ENCODE results near the gene IL19. TPM values are rescaled to one million over a fixed set of nuclear protein-coding genes. Genes with fewer than 3 reads are reported as not detected.

The IL19 gene
- total and polyA plus RNA-seq, 4 donors, result not detected

DNA sequence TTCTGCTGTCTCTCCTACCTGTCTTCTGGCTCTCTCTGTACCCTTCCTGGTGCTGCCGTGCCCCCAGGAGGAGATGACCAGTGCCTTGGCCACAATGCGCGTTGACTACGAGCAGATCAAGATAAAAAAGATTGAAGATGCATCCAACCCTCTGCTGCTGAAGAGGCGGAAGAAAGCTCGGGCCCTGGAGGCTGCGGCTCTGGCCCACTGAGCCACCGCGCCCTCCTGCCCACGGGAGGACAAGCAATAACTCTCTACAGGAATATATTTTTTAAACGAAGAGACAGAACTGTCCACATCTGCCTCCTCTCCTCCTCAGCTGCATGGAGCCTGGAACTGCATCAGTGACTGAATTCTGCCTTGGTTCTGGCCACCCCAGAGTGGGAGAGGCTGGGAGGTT, 38.1 kb upstream of the IL19 start:
- H3K9ac ChIP-seq (ENCODE audit: low read depth in 1 of 2, low read length in 2 of 2), result no peak overlapping the region

DNA sequence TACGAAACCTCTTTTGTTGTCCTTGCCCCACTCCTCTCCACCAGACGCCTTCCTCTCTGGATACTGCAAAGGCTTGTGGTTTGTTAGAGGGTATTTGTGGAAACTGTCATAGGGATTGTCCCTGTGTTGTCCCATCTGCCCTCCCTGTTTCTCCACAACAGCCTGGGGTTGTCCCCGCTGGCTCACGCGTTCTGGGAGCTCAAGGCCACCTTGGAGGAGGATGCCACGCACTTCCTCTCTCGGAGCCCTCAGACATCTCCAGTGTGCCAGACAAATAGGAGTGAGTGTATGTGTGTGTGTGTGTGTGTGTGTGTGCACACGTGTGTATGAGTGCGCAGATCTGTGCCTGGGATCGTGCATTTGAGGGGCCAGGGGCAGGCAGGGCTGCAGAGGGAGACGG, 37.6 kb upstream of the IL19 start:
- Histone ChIP-seq H3K27me3 (ENCODE audit: control insufficient read depth in 4 of 4, insufficient read depth in 4 of 4, low read length in 3 of 4) (no peaks in the 10 kb centered on the region), H3K4me1 (ENCODE audit: control insufficient read depth in 4 of 4, insufficient read depth in 4 of 4, low read length in 3 of 4) (peaks cover 0 to 17% (median 5%) of the 10 kb centered on the region in 4 donors), H3K9ac (ENCODE audit: low read depth in 1 of 2, low read length in 2 of 2) (no peak overlapping the region), H3K36me3 (ENCODE audit: control insufficient read depth in 4 of 4, insufficient read depth in 3 of 4, low read depth in 1 of 4, low read length in 3 of 4) (peaks cover 15 to 50% (median 35%) of the 10 kb centered on the region in 4 donors), H3K4me3 (ENCODE audit: low read depth in 1 of 3, low read length in 3 of 3) (no peak overlapping the region), H3K9me3 (ENCODE audit: control insufficient read depth in 4 of 4, low read length in 3 of 4) (no peaks in the 10 kb centered on the region), H3K27ac (ENCODE audit: low read depth in 1 of 2, low read length in 2 of 2) (no peak overlapping the region)
- TF ChIP-seq EGR1 (IDR thresholded peaks at IDR 0.05; ENCODE audit: low read depth in 2 of 2) (no peak), FOXA1 (IDR thresholded peaks at IDR 0.05) (no peak), GABPA (IDR thresholded peaks at IDR 0.05 in 1 of 2, conservative IDR thresholded peaks at IDR 0.05 in 1 of 2) (no peak), JUND (IDR thresholded peaks at IDR 0.05) (no peak), YY1 (IDR thresholded peaks at IDR 0.05) (no peak), SP1 (IDR thresholded peaks at IDR 0.05) (no peak), HNF4G (IDR thresholded peaks at IDR 0.05) (no peak), RXRA (IDR thresholded peaks at IDR 0.05) (no peak), NR2F2 (IDR thresholded peaks at IDR 0.05) (no peak)
- TF ChIP-seq, protein P1, sequence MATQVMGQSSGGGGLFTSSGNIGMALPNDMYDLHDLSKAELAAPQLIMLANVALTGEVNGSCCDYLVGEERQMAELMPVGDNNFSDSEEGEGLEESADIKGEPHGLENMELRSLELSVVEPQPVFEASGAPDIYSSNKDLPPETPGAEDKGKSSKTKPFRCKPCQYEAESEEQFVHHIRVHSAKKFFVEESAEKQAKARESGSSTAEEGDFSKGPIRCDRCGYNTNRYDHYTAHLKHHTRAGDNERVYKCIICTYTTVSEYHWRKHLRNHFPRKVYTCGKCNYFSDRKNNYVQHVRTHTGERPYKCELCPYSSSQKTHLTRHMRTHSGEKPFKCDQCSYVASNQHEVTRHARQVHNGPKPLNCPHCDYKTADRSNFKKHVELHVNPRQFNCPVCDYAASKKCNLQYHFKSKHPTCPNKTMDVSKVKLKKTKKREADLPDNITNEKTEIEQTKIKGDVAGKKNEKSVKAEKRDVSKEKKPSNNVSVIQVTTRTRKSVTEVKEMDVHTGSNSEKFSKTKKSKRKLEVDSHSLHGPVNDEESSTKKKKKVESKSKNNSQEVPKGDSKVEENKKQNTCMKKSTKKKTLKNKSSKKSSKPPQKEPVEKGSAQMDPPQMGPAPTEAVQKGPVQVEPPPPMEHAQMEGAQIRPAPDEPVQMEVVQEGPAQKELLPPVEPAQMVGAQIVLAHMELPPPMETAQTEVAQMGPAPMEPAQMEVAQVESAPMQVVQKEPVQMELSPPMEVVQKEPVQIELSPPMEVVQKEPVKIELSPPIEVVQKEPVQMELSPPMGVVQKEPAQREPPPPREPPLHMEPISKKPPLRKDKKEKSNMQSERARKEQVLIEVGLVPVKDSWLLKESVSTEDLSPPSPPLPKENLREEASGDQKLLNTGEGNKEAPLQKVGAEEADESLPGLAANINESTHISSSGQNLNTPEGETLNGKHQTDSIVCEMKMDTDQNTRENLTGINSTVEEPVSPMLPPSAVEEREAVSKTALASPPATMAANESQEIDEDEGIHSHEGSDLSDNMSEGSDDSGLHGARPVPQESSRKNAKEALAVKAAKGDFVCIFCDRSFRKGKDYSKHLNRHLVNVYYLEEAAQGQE (IDR thresholded peaks at IDR 0.05), result no peak
- TF ChIP-seq, protein P2, sequence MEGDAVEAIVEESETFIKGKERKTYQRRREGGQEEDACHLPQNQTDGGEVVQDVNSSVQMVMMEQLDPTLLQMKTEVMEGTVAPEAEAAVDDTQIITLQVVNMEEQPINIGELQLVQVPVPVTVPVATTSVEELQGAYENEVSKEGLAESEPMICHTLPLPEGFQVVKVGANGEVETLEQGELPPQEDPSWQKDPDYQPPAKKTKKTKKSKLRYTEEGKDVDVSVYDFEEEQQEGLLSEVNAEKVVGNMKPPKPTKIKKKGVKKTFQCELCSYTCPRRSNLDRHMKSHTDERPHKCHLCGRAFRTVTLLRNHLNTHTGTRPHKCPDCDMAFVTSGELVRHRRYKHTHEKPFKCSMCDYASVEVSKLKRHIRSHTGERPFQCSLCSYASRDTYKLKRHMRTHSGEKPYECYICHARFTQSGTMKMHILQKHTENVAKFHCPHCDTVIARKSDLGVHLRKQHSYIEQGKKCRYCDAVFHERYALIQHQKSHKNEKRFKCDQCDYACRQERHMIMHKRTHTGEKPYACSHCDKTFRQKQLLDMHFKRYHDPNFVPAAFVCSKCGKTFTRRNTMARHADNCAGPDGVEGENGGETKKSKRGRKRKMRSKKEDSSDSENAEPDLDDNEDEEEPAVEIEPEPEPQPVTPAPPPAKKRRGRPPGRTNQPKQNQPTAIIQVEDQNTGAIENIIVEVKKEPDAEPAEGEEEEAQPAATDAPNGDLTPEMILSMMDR (IDR thresholded peaks at IDR 0.05; ENCODE audit: low read depth, low read length, missing input control), result no peak
- TF ChIP-seq, protein P3, sequence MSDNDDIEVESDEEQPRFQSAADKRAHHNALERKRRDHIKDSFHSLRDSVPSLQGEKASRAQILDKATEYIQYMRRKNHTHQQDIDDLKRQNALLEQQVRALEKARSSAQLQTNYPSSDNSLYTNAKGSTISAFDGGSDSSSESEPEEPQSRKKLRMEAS (IDR thresholded peaks at IDR 0.05), result no peak
- TF ChIP-seq, protein P4, sequence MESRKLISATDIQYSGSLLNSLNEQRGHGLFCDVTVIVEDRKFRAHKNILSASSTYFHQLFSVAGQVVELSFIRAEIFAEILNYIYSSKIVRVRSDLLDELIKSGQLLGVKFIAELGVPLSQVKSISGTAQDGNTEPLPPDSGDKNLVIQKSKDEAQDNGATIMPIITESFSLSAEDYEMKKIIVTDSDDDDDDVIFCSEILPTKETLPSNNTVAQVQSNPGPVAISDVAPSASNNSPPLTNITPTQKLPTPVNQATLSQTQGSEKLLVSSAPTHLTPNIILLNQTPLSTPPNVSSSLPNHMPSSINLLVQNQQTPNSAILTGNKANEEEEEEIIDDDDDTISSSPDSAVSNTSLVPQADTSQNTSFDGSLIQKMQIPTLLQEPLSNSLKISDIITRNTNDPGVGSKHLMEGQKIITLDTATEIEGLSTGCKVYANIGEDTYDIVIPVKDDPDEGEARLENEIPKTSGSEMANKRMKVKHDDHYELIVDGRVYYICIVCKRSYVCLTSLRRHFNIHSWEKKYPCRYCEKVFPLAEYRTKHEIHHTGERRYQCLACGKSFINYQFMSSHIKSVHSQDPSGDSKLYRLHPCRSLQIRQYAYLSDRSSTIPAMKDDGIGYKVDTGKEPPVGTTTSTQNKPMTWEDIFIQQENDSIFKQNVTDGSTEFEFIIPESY (IDR thresholded peaks at IDR 0.05), result no peak
- WGBS, result 91% methylated on average over 11 of the region's 11 CpGs
- no peak for DNase-seq (ENCODE audit: low spot score)

More for the DNA sequence above, 38.1 kb upstream of the IL19 start:
- peak; percentile 31 for DNase-seq (ENCODE audit: low spot score)
- H3K4me3 ChIP-seq (ENCODE audit: low read depth in 1 of 3, low read length in 3 of 3), result no peak overlapping the region
- 93% methylated on average over 11 of the region's 11 CpGs for WGBS
- H3K4me1 ChIP-seq (ENCODE audit: control insufficient read depth in 4 of 4, insufficient read depth in 4 of 4, low read length in 3 of 4), result peaks cover 0 to 12% (median under 1%) of the 10 kb centered on the region in 4 donors
- no peaks in the 10 kb centered on the region for H3K27me3 ChIP-seq (ENCODE audit: control insufficient read depth in 4 of 4, insufficient read depth in 4 of 4, low read length in 3 of 4)
- no peaks in the 10 kb centered on the region for H3K9me3 ChIP-seq (ENCODE audit: control insufficient read depth in 4 of 4, low read length in 3 of 4)
- no peak overlapping the region for H3K27ac ChIP-seq (ENCODE audit: low read depth in 1 of 2, low read length in 2 of 2)
- TF ChIP-seq, protein P4 (IDR thresholded peaks at IDR 0.05), result no peak
- peaks cover 15 to 50% (median 35%) of the 10 kb centered on the region in 4 donors for H3K36me3 ChIP-seq (ENCODE audit: control insufficient read depth in 4 of 4, insufficient read depth in 3 of 4, low read depth in 1 of 4, low read length in 3 of 4)

All from liver (tissue), 9 donors.